Stimulated activated CD4-positive, alpha-beta T cell treated with anti-CD3 and anti-CD28 coated beads, Interleukin-12 subunit alpha, Interleukin-12 subunit beta, amount 100 ng/mL, for 24 hours (primary cell): Measurements from ENCODE around the gene PODN.

Experiments
- DNase-seq, 2 experiments: peaks; one replicate each; pipeline ENCODE4 v3.0.0-alpha.2; 2020; ENCODE audit warnings: low read depth in 2 of 2

PODN gene

GRCh38 chr1:53131590-53131938 is 69.6 kb downstream of the PODN start:
- DNase-seq, result no peak

- DNase-seq, result no peak
These were observed 70.2 kb downstream of the PODN start for GRCh38 chr1:53132176-53132575.

- DNase-seq, result no peak
These were observed 71.4 kb downstream of the PODN start for GRCh38 chr1:53133261-53134041.

- no peak for DNase-seq
These were observed 72.1 kb downstream of the PODN start for GRCh38 chr1:53134042-53134485.
